ENCODE measurements around the gene TLCD2.
"Not testable (repeated sequence)": the region's sequence is repeated elsewhere in the genome, so short reads cannot be mapped to it uniquely, and the experiment has no call there.

The TLCD2 gene

DNA sequence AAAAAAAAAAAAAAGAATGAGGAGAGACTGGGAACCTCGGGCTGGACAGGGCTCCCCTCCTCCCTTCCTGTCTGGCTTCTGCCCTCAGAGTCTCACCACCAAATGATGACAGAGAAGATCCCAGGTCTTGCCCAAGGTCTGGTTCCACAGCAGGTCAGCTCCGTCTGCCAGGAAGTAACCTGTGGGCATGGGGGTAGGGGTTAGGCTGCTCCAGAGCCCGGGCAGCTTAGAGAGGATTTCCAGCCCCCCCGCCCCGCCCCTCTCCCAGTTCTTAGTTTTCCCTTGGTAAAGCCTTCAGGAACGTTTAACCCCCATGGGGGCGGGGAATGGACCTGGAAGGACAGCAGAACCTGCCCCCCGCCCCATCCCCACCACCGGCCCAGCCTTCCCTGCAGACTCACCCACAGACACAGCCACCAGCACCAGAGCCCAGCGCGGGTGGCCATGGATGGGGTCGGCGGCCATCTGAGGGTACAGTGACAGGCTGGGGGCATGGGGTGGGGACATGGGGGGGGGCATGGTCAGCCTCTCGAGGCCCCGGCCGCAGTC lies 700 bp downstream of the TLCD2 start:
- H3K4me1 ChIP-seq (ENCODE audit: low read depth, poor library complexity, severe bottlenecking), result no peaks in the 10 kb centered on the region
- no peak overlapping the region for H2AFZ ChIP-seq (ENCODE audit: low read depth)
- H3K27me3 ChIP-seq (ENCODE audit: insufficient read depth, low read depth), result no peaks in the 10 kb centered on the region
- no peak overlapping the region for H3K9ac ChIP-seq
- no peaks in the 10 kb centered on the region for H4K20me1 ChIP-seq (ENCODE audit: insufficient read depth)
- H3K79me2 ChIP-seq (ENCODE audit: insufficient read depth, low read depth), result no peaks in the 10 kb centered on the region
- no peaks in the 10 kb centered on the region for H3K36me3 ChIP-seq (ENCODE audit: insufficient read depth)
- H3K4me2 ChIP-seq, result no peak overlapping the region
- TF ChIP-seq CTCF (conservative IDR thresholded peaks at IDR 0.05; ENCODE audit: low read depth, low read length), result no peak
- H3K27ac ChIP-seq, result no peak overlapping the region
- H3K4me3 ChIP-seq (IDR thresholded peaks at IDR 0.05; ENCODE audit: insufficient read depth, low read depth, low read length), result no peak overlapping the region

DNA sequence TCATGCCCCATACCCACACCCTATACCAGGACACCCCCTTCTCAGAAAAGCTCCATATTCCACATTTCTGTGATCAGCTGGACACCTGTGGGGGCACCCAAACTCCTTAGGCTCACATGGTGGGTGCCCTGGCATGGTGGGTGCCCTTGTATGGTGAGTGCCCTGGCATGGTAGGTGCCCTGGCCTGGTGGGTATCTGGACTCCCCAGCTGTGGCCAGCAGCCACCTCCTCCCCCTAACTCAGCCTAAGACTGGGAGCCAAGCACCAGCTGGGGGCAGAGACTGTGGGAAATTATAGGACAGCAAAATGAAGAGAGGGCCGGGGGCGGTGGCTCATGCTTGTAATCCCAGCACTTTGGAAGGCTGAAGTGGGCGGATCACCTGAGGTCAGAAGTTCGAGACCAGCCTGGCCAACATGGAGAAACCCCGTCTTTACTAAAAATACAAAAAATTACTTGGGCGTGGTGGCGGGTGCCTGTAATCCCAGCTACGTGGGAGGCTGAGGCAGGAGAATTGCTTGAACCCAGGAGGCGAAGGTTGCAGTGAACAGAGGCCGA lies 1.3 kb downstream of the TLCD2 start:
- H4K20me1 ChIP-seq (ENCODE audit: insufficient read depth); H3K27me3 ChIP-seq (ENCODE audit: insufficient read depth, low read depth); H2AFZ ChIP-seq (ENCODE audit: low read depth); H3K9ac ChIP-seq; H3K4me1 ChIP-seq (ENCODE audit: low read depth, poor library complexity, severe bottlenecking); H3K4me3 ChIP-seq (IDR thresholded peaks at IDR 0.05; ENCODE audit: insufficient read depth, low read depth, low read length); H3K79me2 ChIP-seq (ENCODE audit: insufficient read depth, low read depth); H3K27ac ChIP-seq; H3K4me2 ChIP-seq; H3K36me3 ChIP-seq (ENCODE audit: insufficient read depth): not testable (repeated sequence)

DNA sequence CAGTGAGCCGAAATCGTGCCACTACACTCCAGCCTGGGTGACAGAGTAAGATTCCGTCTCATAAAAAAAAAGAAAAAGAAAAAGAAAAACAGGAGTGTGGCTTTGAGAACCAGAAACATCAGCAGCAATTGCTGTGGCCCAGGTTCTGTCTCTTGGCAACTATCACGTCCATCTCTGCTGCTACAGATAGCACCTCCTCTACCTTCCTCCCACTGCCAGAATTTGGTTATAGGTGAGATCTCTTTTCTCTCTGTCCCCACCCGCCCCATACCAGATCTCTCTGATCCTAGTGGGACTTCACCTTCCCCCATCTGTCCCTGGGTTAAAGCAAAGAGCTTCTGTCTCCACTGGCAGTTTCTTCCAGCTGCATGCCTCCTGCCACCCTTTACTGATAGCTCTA lies 3.1 kb downstream of the TLCD2 start:
- Histone ChIP-seq H4K20me1 (ENCODE audit: insufficient read depth) (no peaks in the 10 kb centered on the region), H3K4me1 (ENCODE audit: low read depth, poor library complexity, severe bottlenecking) (no peaks in the 10 kb centered on the region), H3K27ac (no peak overlapping the region), H3K79me2 (ENCODE audit: insufficient read depth, low read depth) (no peaks in the 10 kb centered on the region), H3K36me3 (ENCODE audit: insufficient read depth) (no peaks in the 10 kb centered on the region), H3K4me2 (no peak overlapping the region), H3K27me3 (ENCODE audit: insufficient read depth, low read depth) (no peaks in the 10 kb centered on the region), H3K9ac (no peak overlapping the region), H3K4me3 (IDR thresholded peaks at IDR 0.05; ENCODE audit: insufficient read depth, low read depth, low read length) (no peak overlapping the region), H2AFZ (ENCODE audit: low read depth) (no peak overlapping the region)
- no peak for TF ChIP-seq CTCF (conservative IDR thresholded peaks at IDR 0.05; ENCODE audit: low read depth, low read length)

DNA sequence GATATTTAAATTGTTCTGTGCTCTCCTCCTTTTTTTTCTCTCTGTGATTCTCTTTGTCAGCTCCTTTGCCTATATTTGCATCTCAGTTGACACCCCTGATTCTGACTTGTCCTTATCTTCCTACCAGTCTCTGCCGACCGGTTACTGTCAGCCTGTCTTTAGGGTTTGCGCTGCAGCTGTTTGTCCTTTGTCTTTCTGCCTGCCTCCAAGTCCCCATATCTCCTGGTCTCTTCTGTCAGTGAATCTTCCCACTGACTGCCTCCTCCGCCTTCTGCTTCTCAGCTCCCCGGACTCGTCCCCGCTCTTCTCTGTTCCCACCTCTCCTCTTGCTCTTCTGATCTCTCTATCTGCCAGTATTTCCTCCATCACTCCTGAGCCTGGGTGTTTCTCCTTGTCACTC lies 5.2 kb downstream of the TLCD2 start:
- Histone ChIP-seq H3K27ac (no peak overlapping the region), H3K79me2 (ENCODE audit: insufficient read depth, low read depth) (no peaks in the 10 kb centered on the region), H3K9ac (no peak overlapping the region), H3K36me3 (ENCODE audit: insufficient read depth) (no peaks in the 10 kb centered on the region), H2AFZ (ENCODE audit: low read depth) (no peak overlapping the region), H3K27me3 (ENCODE audit: insufficient read depth, low read depth) (no peaks in the 10 kb centered on the region), H3K4me2 (no peak overlapping the region), H4K20me1 (ENCODE audit: insufficient read depth) (no peaks in the 10 kb centered on the region), H3K4me3 (IDR thresholded peaks at IDR 0.05; ENCODE audit: insufficient read depth, low read depth, low read length) (no peak overlapping the region), H3K4me1 (ENCODE audit: low read depth, poor library complexity, severe bottlenecking) (no peaks in the 10 kb centered on the region)
- no peak for TF ChIP-seq CTCF (conservative IDR thresholded peaks at IDR 0.05; ENCODE audit: low read depth, low read length)

- no peaks in the 10 kb centered on the region for H4K20me1 ChIP-seq (ENCODE audit: insufficient read depth)
- no peak overlapping the region for H3K4me2 ChIP-seq
- no peaks in the 10 kb centered on the region for H3K79me2 ChIP-seq (ENCODE audit: insufficient read depth, low read depth)
- no peaks in the 10 kb centered on the region for H3K4me1 ChIP-seq (ENCODE audit: low read depth, poor library complexity, severe bottlenecking)
- no peak overlapping the region for H3K4me3 ChIP-seq (IDR thresholded peaks at IDR 0.05; ENCODE audit: insufficient read depth, low read depth, low read length)
- H3K9ac ChIP-seq, result no peak overlapping the region
- H3K27ac ChIP-seq, result no peak overlapping the region
- no peak for TF ChIP-seq CTCF (conservative IDR thresholded peaks at IDR 0.05; ENCODE audit: low read depth, low read length)
- no peaks in the 10 kb centered on the region for H3K27me3 ChIP-seq (ENCODE audit: insufficient read depth, low read depth)
- no peaks in the 10 kb centered on the region for H3K36me3 ChIP-seq (ENCODE audit: insufficient read depth)
- H2AFZ ChIP-seq (ENCODE audit: low read depth), result no peak overlapping the region
These were observed 7.1 kb downstream of the TLCD2 start for GRCh38 chr17:1703063-1703462.

- not testable (repeated sequence) for H3K27ac ChIP-seq; H3K9ac ChIP-seq; H3K79me2 ChIP-seq (ENCODE audit: insufficient read depth, low read depth); H3K4me2 ChIP-seq; H4K20me1 ChIP-seq (ENCODE audit: insufficient read depth); H3K27me3 ChIP-seq (ENCODE audit: insufficient read depth, low read depth); H3K4me3 ChIP-seq (IDR thresholded peaks at IDR 0.05; ENCODE audit: insufficient read depth, low read depth, low read length); H3K4me1 ChIP-seq (ENCODE audit: low read depth, poor library complexity, severe bottlenecking); H3K36me3 ChIP-seq (ENCODE audit: insufficient read depth); H2AFZ ChIP-seq (ENCODE audit: low read depth)
These were observed 10.3 kb downstream of the TLCD2 start for GRCh38 chr17:1699891-1700290.
